OCI-M1 (cell line): Measurements from ENCODE around the gene ITPR2.
"Not testable (repeated sequence)": the region's sequence is repeated elsewhere in the genome, so short reads cannot be mapped to it uniquely, and the experiment has no call there.

ENCODE experiments used
- DNase-seq: peaks from one replicate; lab custom pipeline; 2025; lab: John Stamatoyannopoulos, UW

The ITPR2 gene

DNA sequence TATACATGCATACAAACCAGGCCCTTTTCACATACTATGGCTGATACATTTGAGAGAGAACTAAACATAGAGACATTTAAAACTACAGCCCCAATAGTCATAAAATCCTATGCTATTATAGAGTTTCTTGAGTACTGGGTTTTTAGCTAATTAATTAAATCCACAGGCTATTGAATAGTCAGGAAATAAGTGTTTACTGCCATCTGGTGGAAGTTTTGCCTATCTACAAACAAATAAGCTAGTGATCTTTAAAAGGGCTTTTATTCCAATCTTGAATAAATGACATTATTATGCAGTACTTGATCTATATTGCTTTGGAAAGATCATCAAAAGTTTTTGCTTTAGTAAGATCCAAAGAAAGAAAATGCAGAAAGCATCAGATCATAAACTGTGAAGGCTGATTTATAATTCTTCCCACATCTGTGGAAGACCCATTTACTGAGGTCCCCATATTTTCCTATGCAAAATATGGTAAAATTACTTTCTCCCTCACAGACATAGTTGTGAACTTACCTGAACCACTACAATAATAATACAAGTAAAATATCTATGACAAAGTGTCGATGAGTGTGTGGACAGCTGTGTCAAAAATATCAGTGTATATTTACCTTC, 131.3 kb downstream of the ITPR2 start:
- DNase-seq, result peak; percentile 67

DNA sequence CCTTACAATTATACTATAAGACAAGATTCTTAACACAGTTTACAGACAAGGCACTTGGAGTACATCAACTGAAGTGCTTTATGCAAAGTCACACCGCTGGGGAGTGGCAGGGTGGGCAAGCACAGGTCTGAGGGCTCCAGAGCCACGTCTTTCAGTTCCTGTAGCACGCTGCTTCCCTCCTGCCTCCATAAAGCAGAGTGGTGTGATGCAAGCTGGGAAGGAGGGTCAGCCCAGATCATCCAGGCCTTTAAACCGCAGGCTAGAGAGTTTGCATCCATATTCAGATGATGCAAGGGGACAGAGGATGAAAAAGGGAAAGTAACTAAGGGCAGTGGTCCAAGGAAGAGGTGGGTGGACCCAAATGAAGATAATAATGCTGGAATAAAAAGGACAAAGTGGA, 132.6 kb downstream of the ITPR2 start:
- no peak for DNase-seq

DNA sequence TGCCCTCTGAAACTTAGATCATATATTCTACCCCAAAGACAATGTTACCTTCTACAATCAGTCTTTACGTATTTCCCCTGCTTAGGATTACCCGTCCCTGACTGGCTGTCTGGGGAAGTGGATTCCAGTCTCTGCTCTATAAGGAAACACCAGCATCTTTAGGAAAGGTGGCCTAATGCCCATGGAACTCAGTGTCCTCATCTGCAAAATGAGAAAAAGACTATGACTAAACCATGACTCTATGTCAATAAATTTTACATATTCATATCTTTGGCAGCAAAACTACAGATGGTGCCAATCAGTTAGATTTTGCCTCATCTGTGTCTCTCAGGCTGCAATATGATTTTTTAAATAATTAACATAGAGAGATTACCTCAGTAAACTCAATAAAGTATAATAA, 133.8 kb downstream of the ITPR2 start:
- no peak for DNase-seq

DNA sequence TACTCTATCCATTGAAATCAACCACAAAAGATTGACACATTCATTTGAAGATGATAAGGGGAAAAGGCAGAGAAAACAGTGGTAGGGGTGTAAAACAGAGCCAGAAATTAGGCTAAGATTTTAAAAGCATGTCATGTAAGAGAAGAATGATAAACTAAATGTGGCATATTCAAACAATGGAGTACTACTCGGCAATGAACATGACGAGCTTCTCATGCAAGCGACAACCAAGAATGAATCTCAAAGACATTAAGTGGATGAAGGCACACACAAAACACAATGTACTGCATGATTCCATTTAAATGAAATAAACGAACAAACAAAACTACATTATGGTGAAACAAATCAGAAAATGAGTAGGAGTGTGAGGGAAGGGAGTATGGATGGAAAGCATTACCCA, 134.8 kb downstream of the ITPR2 start:
- DNase-seq, result no peak

DNA sequence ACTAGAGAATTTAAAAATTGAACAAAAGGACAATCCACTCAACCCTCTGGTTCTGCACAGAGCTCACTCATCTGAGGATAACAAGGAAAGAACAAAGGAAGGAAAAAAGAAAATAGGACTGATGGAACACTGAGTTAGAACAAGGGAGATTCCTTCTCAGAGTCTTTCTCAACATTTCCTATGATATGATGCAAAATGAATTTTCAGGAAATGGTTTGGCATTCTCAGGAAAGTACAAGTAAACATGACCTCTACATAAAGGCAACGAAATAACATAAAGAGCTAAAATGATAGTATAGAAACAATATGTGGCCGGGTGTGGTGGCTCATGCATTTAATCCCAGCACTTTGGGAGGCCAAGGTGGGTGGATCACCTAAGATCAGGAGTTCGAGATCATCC, 135.8 kb downstream of the ITPR2 start:
- DNase-seq, result no peak

DNA sequence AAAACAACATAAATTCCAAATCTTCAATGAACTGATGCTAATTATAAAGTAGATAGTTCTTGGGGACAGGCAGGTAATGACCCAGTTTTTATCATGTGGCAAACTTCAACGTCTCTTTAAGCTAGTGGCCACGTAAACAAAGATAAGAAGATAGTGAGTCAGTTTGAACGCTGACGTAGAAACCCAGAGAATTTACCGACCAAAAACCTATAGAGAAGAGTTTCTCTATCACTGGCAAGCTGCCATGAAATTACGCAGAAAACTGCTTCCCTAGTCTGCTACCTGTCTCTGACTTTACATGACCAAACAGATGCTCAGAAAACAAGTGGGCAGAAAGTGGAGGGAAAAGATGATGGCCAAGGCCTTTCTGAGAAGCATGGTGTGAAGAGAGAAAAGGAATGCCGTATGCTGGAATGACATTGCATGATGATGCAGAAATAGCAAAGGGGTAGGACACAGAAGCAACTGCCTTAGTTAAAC, 136.3 kb downstream of the ITPR2 start:
- DNase-seq, result peak; percentile 83

DNA sequence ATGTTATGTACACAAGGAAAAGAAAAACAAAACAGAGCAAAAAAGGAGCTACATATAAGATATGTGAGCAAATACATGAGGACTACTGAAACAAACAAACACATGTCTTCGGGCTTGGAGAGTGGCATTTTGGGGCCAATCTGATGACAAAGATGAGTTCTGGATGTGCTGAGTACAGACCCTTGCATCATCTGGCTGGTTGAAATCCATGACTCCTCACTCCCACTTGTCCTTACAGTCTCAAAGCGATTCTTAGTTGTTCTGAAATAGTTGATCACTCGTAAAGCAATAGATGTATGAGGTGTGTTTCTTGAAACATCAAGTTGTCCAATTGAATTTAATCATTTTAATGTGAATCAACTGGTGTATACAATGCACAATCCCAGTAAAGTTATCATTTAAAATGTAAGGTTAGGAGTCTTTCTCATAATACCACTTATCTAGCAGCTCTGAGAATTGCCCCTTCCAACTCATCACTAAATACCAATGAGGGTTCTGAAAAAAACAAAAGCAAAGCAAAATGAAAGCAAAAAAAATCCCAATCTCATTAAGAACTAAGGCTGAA, 136.9 kb downstream of the ITPR2 start:
- DNase-seq, result peak; percentile 61

DNA sequence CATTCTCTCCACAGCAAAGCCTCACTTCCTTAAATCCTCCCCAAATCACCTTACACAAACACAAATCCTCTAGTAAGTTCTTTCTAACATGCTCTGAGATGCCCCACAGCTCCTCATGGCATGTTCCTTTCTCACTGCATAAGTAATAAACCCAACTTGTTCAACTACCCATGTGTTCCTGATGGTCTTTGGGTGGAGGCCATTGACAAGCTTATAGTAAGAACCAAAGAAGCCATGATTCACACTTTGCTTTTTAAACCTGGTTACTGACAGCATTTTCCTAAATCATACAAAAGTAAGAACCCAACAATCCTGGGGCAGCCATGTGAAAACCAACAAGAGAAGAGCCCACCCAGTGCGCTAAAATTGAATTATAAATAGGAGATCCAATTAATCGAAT, 138.6 kb downstream of the ITPR2 start:
- DNase-seq, result no peak

DNA sequence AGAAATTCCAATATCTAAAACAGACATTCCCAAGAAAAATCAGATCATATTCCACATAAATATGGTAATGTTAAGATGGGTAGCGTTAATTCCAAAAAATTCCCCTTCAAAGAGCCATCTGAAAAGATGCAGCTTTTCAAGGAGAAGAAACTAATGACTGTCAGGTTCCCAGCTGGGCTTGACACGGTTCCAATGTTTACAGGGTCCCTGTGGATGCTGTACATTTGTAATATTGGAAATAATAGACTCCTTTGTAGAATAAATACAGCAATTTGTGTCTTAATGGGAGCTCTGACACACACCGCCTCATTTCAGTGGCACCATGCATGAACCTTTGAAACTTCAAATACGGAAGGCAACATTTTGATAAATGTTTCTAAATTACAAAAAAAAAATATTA, 140.6 kb downstream of the ITPR2 start:
- DNase-seq, result no peak

DNA sequence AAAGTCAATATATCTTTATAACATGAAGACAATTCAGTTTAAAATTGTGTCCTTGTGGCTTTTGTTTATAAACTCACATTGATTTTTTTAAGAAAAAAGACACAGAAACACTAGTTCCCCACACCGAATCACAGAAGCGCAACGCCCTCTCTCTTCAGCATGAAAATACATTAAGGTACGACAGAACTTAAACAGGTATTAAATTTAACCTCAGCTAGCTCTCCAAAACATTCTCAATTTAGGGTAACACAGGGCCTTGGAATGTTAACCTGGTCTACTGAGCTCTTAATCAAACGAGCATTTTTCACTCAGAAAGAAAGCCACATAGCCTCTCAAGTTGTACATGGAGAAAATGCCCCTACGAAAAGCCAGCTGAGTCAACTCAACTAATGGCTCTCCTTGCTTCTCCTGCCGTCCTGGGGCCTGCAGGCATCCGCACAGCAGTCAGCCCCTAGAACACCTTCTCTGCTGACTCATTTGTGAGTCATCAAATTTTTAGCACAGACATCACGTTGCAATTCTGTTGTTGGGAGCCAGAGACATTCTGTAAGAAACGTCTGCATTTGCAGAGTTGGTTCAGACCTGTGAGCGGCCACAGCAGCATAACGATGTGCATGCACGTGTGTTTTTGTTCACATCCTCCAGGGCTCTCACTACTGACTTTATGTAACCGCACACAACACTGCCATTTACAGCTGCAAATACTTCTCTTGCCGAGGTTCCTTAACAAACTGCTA, 141.6 kb downstream of the ITPR2 start:
- DNase-seq, result peak; percentile 71

DNA sequence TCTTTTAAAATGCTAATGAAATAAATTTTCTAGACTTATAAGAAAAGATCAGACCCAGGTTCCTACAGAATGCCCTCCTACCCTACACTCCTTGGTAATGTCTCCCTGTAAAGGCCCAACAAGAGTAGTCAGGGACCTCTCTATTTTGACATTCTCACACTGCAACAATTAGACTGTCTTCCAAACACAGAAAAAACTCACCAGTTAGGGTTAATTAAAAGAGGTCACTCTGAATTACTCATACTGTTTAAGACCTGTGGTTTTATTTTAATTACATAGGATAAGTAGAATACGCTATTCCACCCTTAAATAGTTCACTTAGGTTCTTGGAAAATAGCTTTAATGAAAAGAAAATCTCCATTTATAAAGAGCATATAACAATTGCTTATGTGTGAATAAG, 142.4 kb downstream of the ITPR2 start:
- DNase-seq, result no peak

DNA sequence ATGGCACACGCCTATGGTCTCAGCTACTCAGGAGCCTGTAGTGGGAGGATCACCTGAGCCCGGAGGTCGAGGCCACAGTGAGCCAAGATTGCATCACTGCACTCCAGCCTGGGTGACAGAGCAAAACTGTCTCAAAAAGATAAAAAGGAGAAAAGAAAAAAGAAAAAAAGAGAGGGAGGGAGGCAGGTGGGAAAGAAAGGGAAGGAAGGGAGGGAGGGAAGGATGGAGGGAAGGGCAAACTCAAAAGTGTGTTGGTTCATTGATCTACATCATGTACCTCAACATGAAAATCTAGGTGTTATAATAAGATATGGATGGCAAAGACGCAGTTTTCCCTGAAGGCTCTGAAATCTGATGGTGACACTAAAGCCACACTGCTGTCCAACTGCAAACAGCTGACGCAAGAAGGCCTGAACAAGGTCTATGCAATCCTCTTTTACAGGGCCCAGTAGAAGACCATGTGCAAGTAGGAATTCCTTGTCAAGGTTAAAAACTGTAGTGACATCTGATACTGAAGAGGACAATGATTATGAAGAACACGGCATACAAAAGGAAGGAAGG, 143.6 kb downstream of the ITPR2 start:
- peak; percentile 60 for DNase-seq

DNA sequence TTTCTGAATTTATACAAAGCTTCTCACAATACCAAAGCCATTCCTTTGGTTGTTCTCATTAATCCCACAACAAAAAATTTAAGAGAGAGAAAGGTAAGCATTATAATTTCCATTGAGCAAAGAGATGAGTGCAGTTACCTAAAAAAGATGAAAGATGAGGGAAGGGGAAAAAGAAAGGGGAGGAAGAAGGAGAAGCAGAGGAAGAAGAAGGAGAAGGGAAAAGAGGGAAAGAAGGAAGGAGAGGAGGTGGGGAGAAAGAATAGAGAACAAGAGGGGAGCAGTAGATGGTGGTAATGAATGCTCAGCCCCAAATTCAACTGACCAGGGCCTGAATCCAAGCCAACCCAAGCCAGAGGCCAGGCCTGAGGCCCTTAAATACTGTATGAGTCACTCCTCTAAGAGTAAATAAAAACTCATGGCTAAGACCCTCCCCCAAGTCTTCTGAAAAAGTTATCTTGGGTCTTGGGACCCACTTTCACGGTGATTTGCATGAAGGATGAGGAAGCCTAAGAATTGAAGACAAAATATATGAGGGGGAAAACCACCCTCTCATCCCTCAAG, 144.6 kb downstream of the ITPR2 start:
- no peak for DNase-seq

DNA sequence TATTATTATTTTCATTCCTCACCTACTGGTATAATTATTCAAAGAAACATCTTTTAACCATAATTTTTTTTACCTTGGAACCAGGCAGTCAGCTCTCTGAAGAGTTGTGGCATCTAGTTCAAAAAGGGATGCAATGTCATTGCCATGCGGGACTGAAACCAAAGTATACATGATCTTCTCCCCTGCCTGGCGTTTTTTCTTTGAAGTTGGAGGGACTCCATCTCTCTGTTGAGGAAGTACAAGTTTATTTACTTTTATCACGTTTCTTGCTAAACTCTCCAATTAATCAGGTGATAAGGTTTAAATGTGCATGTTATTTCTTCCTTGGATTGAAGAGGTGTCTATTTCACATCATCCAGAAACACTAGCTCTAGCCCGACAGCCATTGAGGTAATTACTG, 146.6 kb downstream of the ITPR2 start:
- DNase-seq, result no peak

DNA sequence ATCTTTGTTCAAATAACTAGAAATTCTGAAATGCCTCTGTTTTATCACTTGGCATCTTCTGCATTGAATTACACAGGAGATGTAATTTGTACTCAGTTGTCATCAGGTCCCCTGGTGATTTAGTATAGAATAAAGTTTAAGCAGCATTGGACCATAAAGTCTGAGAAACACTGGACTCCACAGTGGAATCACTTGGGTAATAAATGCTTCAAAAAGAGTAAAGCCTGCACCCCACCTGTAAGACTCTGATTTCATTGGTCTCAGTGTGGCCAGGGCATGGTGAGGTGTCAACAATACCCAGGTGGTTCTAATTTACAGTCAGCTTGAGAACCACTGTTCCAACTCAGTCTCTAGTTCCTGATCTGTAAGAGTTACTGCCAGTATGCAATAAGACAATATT, 148.9 kb downstream of the ITPR2 start:
- no peak for DNase-seq

DNA sequence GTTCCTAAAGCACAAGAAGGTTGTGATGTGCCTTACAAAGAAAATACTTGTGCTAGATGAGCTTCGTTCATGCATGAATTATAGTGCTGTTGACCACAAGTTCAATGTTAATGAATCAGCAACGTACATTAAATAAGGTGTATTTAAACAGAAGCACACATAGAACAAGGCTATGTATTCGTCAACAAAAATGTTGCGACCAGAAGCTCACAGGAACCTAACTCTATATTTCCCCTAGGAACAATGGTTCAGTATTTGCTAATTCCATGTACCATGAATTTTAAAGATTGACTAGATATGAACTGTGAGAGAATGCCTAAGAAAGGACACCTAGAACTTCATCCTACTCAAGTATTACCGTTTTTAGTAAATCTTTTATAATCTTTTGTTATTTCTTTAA, 149.6 kb downstream of the ITPR2 start:
- no peak for DNase-seq

DNA sequence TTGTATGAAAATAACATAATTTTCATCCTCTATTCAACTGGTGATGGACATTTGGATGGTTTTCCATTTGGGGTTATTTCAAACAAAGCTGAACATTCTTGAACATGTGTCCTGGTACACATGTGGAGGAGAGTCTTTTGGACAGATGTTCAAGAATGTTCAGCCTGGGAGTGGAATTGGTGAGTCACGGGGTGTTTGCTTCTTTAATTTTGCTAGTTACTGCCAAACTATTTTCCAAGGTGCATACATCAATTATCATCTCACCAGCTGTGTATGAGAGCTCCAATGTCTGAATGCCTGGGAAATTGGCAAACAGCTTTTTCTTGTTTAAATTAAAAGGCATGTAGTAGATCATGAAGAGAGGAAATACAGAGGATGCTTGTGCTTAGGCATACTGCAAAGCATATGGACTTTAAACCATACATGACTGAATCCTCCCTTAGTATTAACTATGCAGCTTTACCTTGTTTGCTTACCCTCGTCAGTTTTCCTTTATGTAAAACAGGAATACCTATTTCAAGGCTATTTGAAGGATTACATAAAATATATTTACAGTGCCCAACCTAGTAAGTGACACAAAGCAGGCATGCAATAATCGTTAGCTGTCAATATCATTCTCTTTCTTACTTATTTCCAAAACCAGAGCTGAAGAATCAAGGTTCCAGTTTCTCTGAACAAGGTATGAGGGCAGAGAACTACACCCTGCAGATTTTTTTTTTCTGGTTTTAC, 152.1 kb downstream of the ITPR2 start:
- DNase-seq, result no peak

DNA sequence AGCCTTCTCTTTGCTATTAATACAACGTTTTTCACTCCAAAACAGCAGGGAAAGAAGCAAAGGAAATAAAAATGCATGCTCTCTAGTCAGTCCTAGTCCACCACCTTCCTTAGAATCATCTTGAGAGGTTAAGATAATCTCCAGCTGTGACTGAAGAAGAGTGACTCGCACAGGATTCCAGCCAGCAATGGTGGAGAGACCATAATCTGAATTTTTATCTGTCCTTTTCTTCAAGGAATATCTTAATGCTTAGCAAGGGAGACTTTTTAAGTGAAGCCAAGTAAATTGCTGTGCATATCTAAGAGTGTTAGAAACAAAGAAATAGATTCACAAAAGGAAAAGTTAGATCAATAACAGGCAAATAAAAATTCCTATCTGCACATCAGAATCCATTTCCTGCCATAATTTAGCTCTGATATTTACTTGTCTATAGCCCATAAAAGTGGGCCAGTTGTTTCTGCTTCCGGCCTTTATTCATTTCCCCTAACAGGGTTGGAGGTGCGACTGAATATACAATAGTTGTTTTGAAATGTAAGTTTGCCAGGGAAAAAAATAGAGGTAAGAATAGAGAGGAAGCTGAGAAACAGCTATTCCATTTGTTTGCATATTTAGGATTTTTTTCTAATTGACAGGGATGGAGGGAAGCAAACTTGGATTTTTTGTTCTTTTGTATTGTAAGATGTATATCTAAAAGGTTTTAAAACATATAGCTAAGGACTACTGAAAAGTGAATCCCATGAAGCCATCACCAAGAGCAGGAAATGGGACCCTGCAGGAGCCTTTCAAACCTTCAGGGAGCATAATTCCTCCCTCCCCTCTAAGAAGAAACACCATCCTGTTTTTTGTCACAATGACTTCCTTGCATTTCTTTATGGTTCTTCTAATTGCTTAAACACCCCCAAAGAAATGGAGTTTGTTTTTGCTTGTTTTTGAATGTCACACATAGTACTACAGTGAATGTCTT, 154.0 kb downstream of the ITPR2 start:
- no peak for DNase-seq

DNA sequence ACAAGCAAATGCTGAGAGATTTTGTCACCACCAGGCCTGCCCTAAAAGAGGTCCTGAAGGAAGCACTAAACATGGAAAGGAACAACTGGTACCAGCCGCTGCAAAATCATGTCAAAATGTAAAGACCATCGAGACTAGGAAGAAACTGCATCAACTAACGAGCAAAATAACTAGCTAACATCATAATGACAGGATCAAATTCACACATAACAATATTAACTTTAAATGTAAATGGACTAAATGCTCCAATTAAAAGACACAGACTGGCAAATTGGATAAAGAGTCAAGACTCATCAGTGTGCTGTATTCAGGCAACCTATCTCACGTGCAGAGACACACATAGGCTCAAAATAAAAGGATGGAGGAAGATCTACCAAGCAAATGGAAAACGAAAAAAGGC, 161.5 kb downstream of the ITPR2 start:
- DNase-seq, result not testable (repeated sequence)

DNA sequence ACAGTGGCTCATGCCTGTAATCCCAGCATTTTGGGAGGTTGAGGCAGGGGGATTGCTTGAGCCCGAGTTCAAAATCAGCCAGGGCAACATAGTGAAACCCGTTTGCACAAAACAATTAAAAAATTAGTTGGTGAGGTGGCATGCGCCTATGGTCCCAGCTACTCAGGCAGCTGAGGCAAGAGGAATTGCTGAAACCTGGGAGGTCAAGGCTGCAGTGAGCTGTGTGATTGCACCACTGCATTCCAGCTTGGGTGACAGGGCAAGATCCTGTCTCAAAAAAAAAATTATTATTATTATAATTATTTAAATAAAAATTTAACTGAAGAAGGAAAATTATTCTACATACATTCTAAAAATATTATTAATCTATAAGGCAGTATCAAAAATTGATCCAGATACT, 164.1 kb downstream of the ITPR2 start:
- no peak for DNase-seq

DNA sequence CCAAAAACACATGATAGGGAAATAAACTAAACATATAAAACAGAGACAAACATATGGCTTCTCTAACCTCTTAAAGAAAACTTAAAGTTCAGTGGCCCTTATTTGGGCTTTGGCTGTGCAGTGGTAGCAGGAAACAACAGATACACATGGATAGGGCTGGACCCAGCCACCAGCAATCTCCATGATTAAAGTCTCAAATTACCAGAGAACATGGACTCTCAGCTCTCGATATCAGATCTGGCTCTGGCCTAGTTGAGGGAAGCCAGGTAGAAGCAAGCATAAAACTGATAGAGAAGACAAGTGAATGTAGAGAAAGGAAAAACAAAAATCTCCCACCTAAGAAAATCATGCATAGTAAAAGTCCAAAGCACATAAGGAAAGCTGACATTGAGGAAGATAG, 164.8 kb downstream of the ITPR2 start:
- no peak for DNase-seq
